ENCODE measurements around the gene CLDN4.
"Not testable (repeated sequence)": the region's sequence is repeated elsewhere in the genome, so short reads cannot be mapped to it uniquely, and the experiment has no call there.

The CLDN4 gene

DNA sequence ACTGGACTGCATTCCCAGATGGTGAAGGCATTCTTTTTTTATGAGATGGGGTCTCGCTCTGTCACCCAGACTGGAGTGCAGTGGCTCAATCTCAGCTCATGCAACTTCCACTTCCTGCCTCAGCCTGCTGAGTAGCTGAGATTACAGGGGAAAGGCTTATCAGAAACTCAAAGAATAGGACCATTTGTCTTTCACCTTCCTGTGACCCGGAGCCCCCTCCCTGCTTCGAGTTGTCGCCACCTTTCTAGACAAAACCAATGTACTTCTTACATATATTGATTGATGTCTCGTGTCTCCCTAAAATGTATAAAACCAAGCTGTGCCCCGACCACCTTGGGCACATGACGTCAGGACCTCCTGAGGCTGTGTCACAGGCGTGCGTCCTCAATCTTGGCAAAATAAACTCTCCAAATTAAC lies 13.3 kb downstream of the CLDN4 start:
- DNase-seq = no peak

DNA sequence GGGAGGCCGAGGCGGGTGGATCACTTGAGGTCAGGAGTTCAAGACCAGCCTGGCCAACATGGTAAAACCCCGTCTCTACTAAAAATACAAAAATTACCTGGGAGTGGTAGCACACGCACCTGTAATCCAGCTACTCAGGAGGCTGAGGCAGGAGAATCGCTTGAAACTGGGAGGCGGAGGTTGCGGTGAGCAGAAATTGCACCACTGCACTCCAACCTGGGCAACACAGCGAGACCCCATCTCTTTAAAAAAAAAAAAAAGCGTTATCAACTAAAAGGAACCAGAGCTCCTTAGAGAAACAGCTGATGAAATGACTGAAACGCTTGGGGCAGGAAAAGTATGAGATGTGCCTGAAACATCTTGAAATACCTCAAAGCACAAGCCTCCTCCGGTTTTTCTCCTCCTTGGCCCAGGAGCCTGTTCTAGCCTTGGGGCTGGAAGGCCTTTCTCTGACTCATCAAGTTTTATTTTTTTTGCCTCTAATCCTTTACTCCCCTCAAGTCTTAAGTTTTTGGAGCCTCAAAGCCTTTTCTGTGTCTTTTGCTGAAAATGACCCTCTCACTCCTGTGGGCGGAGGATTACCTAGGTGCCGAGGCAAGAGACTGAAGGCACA lies 14.2 kb downstream of the CLDN4 start:
- DNase-seq = no peak

DNA sequence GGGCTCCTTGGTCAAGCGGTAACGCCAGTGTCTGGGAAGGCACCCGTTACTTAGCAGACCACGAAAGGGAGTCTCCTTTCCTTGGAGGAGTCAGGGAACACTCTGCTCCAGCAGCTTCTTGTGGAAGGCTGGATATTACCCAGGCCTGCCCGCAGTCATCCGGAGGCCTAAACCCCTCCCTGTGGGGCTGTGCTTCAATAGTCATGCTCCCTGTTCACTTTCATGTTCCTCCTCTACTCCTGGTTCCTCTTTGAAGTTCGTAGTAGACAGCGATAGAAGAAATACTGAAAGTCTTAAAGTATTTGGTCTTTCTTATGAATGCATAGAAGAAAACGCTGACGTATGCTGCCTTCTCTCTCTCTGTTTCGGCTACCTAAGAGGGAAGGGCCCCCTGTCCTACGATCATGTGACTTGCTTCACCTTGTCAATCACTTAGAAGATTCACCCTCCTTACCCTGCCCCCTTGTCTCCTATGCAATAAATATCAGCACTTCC lies 15.0 kb downstream of the CLDN4 start:
- not testable (repeated sequence) for DNase-seq

DNA sequence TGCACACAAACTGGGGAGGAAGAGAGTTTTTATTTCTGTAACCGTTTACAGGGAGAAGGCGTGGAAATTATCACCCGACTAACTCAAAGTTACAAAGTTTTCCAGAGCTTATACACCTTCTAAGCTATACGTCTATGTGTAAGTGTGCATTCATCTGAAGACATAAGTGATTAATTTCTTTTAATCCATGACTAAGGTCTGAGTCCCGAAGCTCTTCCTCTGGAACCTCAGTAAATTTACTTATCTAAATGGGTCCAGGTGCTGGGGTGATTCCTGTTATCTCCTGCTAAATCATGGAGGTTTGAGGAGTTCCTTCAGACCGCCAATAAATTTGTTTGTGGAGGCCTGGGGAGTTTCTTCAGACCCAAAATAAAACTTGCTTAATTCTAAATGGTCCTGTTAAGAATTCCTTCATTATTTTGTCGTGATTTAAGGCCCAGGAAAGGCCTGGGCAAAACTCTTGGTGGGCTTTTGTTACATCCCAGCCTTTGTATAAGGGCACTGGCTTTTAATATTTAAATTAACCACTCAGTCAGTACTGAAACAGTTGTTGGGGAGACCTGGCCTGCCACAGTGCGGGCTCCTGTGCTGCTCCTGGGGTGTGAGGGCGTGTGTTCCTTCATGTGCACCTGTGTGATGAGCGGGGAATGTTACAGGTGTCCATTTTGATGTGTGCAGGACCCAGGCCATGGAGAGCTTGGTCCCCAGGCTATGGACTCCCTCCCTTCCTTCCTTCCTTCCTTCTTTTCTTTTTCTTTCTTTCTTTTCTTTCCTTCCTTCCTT lies 17.3 kb downstream of the CLDN4 start:
- DNase-seq = no peak

DNA sequence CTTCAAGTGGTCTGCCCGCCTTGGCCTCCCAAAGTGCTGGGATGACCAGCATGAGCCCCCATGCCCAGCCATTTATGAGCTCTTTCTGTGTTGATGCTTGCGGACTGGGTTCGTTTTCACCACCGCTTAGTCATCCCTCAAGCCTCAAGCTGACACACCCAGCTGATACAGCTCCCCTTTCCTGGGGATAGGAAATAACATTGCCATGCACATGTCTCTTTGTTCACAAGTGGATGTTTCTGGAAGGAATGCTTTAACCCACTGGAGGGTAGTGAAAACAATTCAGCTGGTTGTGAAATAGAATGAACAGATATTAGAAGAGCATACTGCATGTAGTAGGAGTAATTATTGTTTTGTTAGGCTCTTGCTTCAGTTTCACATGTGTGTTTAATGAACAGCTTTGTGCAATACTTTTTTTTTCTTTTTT lies 20.0 kb downstream of the CLDN4 start:
- DNase-seq = no peak

DNA sequence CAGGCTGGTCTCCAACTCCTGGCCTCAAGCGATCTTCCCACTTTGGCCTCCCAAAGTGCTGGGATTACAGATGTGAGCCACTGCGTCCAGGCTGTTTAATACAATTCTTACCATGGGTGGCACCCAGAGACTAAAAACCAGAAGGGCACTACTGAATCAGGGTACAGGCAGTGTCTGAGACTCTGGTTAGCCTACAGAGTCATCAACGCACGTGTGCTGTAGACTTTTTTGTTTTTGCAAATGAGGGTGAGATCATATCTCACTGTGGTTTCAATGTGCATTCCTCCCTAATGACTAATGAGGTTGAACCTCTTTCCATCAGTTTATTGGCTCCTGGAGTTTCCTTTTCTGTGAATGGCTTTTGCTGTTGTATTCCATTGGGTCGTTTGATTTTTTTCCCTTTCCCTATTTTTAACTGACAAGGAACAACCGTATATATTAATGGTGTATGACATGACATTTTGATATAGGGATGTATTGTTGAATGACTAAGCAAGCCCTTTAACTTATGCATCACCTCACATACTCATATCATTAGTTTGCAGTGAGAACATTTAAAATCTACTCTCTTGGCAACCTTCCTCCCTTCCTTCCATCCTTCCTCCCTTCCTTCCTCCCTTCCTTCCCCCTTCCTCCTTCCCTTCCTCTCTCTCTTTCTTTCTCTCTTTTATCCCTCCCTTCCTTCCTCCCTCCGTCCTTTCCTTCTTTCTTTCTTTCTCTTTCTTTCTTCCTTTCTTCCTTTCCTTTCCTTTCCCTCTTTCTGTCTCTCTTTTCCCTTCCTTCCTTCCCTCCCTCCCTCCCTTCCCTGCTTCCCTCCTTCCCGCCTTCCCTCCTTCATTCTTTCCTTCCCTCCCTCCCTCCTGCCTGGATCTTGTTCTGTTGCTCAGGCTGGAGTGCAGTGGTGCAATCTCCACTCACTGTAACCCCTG lies 20.9 kb downstream of the CLDN4 start:
- peak; percentile 8 for DNase-seq

DNA sequence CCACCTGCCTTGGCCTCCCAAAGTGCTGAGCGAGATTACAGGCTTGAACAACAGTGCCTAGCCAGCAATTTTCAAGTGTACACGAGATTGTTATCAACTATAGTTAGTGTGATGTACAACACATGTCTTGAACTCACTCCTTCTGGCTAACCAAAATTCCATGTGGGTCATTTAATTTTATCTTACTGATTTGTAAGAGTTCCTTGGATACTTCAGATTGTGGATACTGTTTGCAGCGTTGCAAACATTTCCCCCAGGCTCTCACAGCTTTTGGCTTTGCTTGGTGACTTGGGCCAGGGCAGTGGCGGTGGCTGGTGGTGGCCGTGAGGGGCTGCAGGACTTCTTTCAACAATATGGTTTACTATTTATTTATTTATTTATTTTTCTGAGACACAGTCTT lies 21.7 kb downstream of the CLDN4 start:
- no peak for DNase-seq

DNA sequence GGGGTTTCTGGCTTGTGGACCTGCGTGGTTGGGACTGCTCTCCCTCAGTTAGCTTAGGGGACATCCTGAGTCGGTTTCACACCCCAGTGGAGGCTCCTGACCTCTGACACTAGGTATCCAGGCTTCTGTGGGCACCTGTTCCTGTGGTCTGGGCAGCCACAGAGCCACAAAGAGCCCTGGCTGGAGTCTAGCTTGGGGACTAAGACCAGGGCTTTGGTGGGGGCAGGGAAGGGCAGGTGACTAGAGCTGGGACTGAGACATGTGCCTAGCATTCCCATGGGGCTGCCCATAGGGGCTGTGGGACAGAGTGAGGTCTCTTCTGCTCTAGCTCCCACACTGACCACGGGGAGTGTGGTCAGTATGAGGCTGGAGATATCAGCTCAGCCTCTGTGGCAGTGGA lies 26.1 kb downstream of the CLDN4 start:
- no peak for DNase-seq

DNA sequence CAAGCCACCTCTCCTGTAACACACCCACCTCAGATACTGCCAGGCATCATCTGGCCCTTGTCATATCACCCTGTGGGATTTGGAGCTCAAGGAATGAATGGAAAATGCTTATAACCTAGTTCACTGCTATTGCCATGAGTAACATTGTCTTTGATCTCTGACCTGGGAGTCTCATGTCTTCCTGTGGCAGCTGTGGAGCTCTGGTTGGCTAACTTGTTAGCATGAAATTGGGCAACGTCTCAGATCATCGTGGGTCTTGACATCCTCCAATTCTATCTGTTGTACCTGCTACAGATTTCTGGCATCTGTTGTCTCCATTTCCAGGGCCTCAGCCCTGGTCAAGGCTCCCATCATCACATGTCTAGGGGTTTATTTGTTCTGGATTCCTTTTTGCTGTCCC lies 28.0 kb downstream of the CLDN4 start:
- no peak for DNase-seq

DNA sequence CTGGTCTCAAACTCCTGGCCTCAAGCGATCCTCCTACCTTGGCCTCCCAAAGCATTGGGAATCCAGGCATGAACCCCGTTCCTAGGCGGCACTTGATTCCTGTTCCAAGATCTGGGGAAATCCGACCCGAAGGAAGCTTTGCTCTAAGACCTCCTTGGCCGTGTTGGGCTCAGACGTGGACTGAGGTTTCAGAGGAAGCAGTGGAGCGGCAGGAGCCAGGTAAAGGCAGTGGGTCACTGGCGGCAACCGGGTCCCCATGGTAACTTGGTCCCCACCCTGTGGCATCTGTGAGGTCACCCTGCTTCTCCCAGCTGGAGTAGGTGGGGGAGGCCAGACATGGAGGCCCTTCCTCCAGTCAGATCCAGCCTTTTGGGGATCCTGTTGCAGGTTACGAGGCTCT lies 30.1 kb downstream of the CLDN4 start, which contains the start of gene TMEM270:
Gene TMEM270 (plus strand): TSS at position 301 of the 400 bp plus-strand sequence. CDS start 36 bp downstream, at position 337.
- no peak for DNase-seq

DNA sequence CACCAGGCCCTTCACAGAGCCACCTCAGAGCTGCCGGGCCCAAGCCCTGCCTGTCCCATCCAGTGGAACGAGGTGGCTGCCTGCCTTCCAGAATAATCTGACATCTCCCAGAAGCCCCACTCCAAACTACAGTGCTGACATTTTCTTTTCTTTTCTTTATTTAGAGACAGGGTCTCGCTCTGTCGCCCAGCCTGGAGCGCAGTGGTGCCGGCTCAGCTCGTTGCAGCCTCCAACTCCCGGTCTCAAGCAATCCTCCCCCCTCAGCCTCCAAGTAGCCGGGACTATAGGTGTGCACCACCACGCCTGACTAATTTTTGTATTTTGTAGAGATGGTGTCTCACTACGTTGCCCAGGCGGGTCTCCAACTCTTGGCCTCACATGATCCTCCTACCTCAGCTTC lies 30.5 kb downstream of the CLDN4 start:
- DNase-seq = no peak

DNA sequence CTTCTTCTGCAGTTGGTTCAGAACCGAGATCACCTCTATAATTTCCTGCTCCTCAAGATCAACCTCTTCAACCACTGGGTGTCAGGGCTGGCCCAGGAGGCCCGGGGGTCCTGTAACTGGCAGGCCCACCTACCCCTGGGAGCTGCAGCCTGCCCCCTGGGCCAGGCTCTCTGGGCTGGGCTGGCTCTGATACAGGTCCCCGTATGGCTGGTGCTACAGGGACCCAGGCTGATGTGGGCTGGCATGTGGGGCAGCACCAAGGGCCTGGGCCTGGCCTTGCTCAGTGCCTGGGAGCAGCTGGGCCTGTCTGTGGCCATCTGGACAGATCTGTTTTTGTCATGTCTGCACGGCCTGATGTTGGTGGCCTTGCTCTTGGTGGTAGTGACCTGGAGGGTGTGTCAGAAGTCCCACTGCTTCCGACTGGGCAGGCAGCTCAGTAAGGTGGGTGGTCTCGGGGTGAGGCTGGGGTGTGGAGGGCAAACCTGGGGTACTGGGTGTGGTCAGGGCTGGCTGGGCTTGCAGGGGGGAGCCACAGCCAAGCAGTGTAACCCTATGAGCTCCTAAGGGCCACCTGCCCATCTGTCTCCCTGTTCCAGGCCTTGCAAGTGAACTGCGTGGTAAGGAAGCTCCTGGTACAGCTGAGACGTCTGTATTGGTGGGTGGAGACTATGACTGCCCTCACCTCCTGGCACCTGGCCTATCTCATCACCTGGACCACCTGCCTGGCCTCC lies 34.4 kb downstream of the CLDN4 start:
- DNase-seq = no peak

DNA sequence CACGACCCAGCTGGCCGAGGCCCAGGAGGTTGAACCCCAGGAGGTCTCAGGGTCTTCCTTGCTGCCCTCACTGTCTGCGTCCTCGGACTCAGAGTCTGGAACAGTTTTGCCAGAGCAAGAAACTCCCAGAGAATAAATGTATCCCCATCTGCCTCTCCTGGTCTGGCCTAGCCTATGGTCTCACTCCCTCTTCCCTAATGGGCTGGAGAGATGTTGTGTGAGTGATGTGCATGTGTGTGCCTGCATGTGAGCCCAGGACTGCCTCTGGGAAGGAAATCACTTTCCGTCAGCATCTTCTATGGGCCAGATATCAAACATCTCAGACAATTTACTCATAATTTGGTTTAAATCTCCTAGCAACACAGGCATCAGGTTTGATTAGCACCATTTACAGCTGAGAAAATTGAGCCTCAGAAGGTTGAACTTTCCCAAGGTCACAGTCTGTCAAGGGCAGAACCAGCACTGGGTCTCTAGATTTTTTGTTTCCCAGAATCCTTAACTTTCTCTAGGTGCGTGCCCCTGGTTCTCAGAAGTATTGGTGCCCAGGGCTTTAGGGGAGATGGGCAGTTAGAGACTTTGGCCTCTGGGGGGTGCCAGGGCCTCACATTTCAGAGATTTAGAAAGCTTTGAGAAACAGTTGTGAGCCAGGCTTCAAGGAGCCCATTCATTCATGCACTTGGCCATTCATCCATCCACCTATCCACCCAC lies 35.1 kb downstream of the CLDN4 start:
- no peak for DNase-seq

DNA sequence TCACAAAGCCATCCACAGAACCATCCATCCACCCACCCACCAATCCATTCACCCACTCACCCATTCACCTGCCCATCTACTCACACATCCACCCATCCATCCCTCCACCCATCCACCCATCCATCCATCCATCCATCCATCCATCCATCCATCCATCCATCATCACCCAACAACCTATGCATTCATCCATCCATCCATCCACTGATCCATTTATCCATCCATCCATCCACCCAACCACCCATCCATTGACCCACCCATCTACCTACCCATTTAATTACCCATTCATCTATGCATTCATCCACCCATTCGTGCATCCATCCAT lies 35.6 kb downstream of the CLDN4 start:
- no peak for DNase-seq

DNA sequence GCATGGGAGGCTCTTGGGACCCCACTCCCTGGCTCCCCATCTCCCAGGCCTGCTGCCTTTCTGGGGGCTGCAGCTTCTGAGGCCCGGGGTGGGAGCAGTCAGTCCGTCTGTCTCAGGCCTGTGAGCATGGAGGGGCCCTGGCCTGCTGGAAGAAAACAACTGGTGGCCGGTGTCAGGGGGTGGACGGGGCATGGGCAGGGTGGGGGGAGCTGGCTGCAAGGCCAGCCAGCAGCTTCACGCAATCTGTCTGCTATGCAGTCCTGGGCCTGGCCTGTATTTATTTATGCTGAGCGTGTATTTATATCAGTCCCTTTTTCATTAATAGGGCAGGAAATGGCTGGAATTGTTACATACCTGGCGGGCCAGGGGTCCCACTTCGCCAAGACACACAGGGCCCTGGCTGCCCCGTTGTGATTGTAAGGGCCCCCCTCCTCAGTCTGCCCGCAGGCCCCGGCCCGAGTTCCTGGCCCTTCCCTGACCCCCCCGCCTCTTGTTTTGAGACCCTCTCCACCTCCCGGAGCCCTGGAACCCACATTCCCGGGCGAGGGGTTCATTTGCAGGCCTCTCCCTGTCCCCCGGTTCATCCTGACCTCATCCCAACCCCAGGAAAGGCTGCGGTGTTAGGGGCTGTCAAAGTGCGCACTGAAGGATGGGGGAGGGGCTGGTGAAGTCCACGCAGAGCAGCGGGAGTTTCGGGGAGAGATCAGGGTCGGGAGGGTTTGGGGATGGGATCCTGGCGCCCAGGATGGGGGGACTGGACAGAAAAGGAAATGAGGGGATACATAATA lies 38.4 kb downstream of the CLDN4 start:
- no peak for DNase-seq

DNA sequence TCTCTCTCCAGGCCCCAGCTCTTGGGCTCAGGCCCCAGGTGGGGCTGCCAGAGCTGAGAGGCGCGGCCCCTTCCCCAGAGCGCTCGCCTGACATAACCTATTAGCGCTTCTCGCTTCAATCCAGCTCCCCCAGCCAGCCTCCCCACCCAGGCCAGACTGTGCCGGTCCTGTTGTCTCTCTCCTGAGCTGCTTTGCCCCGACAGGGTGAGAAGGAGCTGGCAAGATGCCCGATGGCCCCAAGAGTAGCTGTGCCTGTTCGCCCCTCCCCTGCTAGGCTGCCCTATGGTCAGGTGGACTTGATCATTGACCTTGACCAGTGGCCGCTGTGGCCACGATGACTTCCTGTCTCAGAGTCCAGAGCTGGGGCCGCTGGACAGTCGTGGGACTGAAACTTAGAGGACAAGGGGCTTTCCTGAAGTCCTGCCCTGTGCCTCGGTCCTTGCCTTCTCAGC lies 39.3 kb downstream of the CLDN4 start:
- DNase-seq = no peak

DNA sequence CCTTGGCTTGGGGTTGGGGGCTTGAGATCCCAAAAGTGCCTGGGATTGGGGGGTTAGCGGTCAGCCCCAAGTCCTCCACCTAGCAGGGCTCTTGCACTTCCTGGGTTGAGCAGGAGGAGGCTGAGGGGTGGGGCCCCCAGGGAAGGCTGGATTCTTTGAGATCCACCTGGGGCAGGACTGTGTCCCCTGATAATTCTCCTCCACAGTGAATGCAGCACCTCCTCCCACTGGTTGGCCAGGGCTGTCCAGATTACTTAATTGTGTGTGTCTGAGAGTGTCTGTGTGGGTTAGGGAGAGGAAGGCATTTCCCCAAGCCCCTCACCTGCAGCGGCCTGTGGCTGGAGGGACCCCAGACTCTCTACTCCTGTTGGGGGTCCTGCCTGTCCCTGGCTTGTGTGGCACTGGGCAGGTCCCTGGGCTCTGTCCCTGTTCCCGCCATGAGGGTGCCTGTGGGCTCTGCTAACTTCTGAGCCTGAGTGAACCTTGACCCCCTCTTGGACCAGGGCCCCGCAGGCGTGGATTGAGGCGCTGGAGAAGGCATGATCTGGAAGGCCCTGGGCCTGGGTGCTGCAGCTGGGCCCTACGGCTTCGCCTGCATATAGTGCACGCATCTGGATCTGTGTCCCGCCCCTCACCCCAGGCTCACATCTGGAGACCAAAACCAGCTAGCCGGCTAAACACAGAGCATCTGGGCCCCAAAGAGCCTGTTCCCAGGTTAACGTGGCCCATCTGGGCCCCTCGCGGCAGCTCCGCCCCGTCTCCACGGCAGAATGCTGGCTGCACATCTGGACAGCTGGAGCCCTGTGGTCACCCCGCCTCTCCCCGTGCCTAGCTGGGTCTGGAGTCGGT lies 40.6 kb downstream of the CLDN4 start:
- DNase-seq = no peak

DNA sequence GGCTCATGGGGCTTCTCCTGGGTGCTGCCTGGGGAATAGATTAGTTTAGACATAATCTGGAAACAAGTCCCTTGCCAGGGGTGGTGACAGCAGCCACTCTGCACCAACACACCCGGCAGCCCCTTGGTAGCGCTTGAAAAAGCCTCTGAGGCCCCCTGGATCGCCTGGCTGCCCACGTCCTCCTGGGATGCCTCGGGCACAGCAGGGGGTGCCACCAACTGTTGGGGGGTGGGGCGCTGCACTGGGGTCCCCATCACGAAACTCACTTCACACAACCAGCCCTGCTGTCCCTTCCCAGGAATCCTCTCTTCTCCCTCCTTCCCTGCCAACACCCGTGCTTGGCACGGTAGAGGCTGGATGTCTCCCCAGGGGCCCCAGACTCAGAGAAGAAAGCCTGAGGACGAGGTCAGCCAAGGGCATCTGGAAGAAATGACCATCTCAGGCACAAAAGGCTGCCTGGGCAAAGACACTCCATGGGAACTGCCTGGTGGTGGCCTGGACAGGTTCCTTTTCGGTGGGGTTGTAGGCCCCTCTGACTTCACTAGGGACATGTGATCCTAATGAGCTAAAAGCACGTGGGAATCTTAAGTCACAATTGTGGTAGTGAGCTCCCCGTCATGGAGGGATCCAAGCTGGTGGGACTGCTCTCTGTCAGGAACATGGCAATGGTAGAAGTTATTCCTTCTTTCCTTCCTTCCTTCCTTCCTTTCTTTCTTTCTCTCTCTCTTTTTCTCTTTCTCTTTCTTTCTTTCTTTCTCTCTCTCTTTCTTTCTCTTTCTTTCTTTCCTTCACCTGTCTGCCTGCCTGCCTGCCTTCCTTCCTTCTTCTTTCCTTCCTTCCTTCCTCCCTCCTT lies 41.5 kb downstream of the CLDN4 start:
- no peak for DNase-seq

DNA sequence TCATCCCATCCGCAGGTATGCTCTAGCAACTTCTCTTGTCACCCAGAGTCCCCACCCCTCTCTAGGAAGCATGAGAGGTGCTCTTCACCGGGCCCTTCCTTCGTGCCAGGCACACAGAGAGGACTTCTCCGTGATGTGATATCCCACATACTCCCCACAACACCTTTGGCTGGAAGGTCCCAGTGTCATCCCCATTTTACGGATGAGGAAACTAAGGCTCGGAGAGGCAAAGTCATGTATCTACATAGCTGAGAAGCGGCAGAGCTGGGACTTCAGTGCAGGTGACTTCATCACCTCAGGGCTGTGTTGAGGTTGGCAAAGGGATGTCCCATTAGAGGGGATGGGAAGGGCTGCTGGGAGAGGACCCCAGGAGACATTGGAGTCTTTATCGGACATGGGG lies 45.6 kb downstream of the CLDN4 start:
- no peak for DNase-seq

Data from NCI-H2029 (cell line).